Motor neuron (in vitro differentiated cells): ENCODE measurements around the gene BTLA. TPM values are rescaled to one million over a fixed set of nuclear protein-coding genes. Genes with fewer than 3 reads are reported as not detected.
"Not testable (repeated sequence)": the region's sequence is repeated elsewhere in the genome, so short reads cannot be mapped to it uniquely, and the experiment has no call there.

Experiments used
- ATAC-seq, 8 experiments: fragments of 200-7000 bp; cut with Tn5 transposase; replicated peaks in 6 of 8; 2 replicates each; pipeline ENCODE4 v1.8.0; 2021; ENCODE audit warnings: mild to moderate bottlenecking in 8 of 8, moderate library complexity in 8 of 8
- H3K27ac ChIP-seq, 2 donors: fragments of 250-450 bp; sonication (Bioruptor Pico); 2 replicates each; pipeline ENCODE4 v1.9.0; 2021; ENCODE audit warnings: antibody characterized with exemption in 2 of 2, mild to moderate bottlenecking in 2 of 2, moderate library complexity in 1 of 2
- H3K4me1 ChIP-seq, 2 donors: fragments of 250-450 bp; sonication (Bioruptor Pico); replicated peaks in 1 of 2; 2 replicates each; pipeline ENCODE4 v1.6.1; 2021; ENCODE audit warnings: antibody characterized with exemption in 2 of 2, mild to moderate bottlenecking in 2 of 2, moderate library complexity in 1 of 2
- H3K4me3 ChIP-seq, 5 donors: fragments of 250-450 bp; sonication (Bioruptor Pico); 2 replicates each; pipeline ENCODE4 v1.9.0; 2021; ENCODE audit warnings: antibody characterized with exemption in 5 of 5, mild to moderate bottlenecking in 5 of 5, moderate library complexity in 4 of 5
- WGBS, 10 experiments: fragments of 450-650 bp; shearing (Covaris generic); methylation state at CpG; one replicate each; pipeline ENCODE4 v1.0.0; 2022; 5-methylcytosine and 5-hydroxymethylcytosine counted together
- in situ Hi-C, 9 experiments: fragments of 400-800 bp; cut with MboI; loops; one replicate each; pipeline ENCODE4 v1.15.0; 2021; ENCODE audit warnings: low sequenced_read_pairs in 9 of 9, low pct_unique_long_range_greater_than_20kb in 2 of 9; ENCODE audit not compliant: unreplicated experiment in 9 of 9
- total RNA-seq, 8 experiments: library from RNA; unstranded; fragments of 300-600 nt; gene quantifications; 2 replicates each; pipeline versions ENCODE4 v1.2.3 to v1.2.4, GENCODE V29; 2022

Gene BTLA
- total RNA-seq, result 10 to 100 TPM in 1 of 8 experiments, 1 to 10 TPM in 2, under 1 TPM in 5; 0.05 to 10.2 (median 0.35) TPM

- Histone ChIP-seq H3K4me3 (no peak within 1 kb of the TSS), H3K4me1 (no peaks in the 10 kb centered on the region), H3K27ac (no peak within 1 kb of the TSS)
- ATAC-seq, result no peak
- in situ Hi-C loops, result no loop called here
- 39 to 95% (median 86%) methylated on average over 3 to 12 of the region's 12 CpGs for WGBS, 10 experiments
Measured at GRCh38 chr3:112498914-112499711, at the start of gene BTLA. Gene BTLA, minus strand, starts transcription at chr3:112499472. Its CDS starts 114 bp downstream, at chr3:112499358.

DNA sequence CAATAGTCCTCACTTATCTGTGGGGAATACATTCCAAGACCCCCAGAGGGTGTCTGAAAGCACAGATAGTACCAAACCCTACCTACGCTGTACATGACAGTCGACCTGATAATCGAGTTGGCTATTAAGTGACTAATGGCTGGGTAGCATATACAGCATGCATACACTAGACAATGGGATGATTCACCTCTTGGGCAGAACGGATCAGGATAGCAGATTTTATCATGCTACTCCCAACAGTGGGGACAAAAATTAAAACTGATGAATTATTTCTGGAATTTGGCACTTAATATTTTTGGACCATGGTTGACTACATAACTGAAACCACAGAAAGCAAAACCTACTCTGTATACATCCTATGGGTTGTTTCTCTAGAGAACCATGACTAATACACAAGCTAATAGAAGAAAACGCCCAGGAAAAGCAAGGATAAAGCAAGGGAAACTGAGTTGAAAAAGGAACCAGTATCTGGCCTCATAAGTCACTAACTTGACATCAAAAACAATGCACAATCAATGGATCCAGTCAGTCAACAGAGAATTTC lies 47.0 kb upstream of the BTLA start:
- in situ Hi-C loops, result loop anchor here in 2 of 9 experiments (25.0 kb wide), 2 partner anchors 259 to 434 kb away; partner anchors contain the start of gene SLC9C1 (in 1 of the 2)
- no peak overlapping the region for H3K4me3 ChIP-seq
- WGBS, 10 experiments, result 54 to 98% (median 82%) methylated on average over 1 to 5 of the region's 5 CpGs; no CpG with 5 or more reads in 1 of the 10 experiments
- H3K4me1 ChIP-seq, result no peaks in the 10 kb centered on the region
- ATAC-seq, result no peak
- H3K27ac ChIP-seq, result no peak overlapping the region

DNA sequence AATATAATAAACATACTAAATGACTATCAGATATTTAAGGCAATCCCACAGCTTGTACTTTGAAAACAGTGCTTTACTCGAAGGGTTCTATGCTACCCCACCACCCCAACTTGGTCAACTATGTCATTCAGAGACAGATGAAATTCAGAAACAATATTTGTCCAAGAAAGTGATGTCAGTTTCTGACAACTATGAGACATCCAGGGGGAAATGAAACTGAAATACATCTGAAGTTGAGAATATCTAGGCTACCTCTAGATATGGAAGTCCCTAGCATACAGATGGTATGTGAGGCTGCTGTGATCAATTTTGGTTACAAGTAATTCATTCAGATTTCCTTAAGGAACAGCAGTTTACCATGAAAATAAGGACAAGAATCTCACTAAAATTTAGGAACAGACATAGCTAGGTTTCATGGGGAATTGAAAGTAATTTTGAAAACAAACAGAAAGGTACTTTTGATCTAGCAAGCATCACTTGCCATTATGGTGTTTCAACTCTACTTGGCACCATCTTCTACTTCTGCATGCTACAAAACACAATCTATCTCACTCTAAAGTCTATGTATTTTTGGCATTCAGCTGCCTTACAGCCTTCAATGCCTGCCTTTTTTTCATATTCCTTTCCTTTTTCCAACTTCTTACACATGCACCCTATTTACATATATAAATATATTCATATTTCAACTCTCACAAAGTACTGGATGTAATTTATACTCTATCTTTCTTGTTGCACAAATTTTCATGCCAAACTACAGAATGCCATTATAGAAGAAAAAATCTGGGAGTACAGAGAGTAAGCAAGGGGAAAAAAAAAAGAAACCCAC lies 40.8 kb upstream of the BTLA start:
- peak in 2 of 8 experiments; percentile 67 to 76 for ATAC-seq
- in situ Hi-C loops, result loop anchor here in 2 of 9 experiments (25.0 kb wide), 2 partner anchors 253 to 428 kb away; partner anchors contain the start of gene SLC9C1 (in 1 of the 2)
- Histone ChIP-seq H3K27ac (no peak overlapping the region), H3K4me1 (no peaks in the 10 kb centered on the region), H3K4me3 (no peak overlapping the region)
- WGBS, 10 experiments, result 100% methylated on average over 1 of the region's 1 CpG; no CpG with 5 or more reads in 3 of the 10 experiments

DNA sequence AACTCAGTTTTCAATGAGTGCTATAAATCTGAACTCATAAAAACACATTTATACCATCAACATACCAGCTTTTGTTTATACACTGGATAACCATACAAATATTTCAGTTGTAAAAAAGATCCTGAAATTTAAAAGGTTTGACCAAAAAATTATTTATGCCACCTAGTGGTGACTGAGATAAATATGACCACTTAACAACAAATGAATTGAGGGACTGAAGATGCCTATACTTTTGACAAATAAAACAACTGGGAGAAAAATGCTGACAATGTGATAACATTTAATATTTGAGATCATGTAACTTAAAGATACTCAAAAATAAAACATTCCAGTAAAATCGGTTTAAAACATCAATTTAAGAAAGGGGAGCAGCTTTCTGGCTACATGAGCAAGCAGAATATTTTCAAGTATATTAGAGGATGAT lies 32.1 kb upstream of the BTLA start:
- H3K27ac ChIP-seq, result no peak overlapping the region
- WGBS, 10 experiments, result 0 to 8% (median 0%) methylated on average over 1 of the region's 1 CpG; no CpG with 5 or more reads in 2 of the 10 experiments
- no peak overlapping the region for H3K4me3 ChIP-seq
- ATAC-seq, result no peak
- H3K4me1 ChIP-seq, result no peaks in the 10 kb centered on the region
- in situ Hi-C loops, result loop anchor here in 2 of 9 experiments (25.0 kb wide), 2 partner anchors 244 to 419 kb away; partner anchors contain the start of gene SLC9C1 (in 1 of the 2)

- Histone ChIP-seq H3K4me1 (no peaks in the 10 kb centered on the region), H3K27ac (no peak overlapping the region), H3K4me3 (no peak overlapping the region)
- WGBS, 10 experiments, result 75 to 100% (median 90%) methylated on average over 1 to 3 of the region's 3 CpGs; no CpG with 5 or more reads in 1 of the 10 experiments
- in situ Hi-C loops, result loop anchor here in 2 of 9 experiments (25.0 kb wide), 2 partner anchors 243 to 418 kb away; partner anchors contain the start of gene SLC9C1 (in 1 of the 2)
- no peak for ATAC-seq
Measured at GRCh38 chr3:112530573-112530972, 31.3 kb upstream of the BTLA start.

- H3K4me3 ChIP-seq, H3K4me1 ChIP-seq, ATAC-seq, H3K27ac ChIP-seq: not testable (repeated sequence)
- 85 to 100% (median 96%) methylated on average over 1 to 6 of the region's 6 CpGs; no CpG with 5 or more reads in 1 of the 10 experiments for whole genome bisulfite sequencing, 10 experiments
- in situ Hi-C loops, result loop anchor here in 5 of 9 experiments (10.0 to 25.0 kb wide), 5 partner anchors 187 to 412 kb away; partner anchors contain the start of genes GCSAM (in 3 of the 5), CD200 (in 1 of the 5) and SLC9C1 (in 1 of the 5)
Measured at GRCh38 chr3:112524127-112524526, 24.9 kb upstream of the BTLA start.

DNA sequence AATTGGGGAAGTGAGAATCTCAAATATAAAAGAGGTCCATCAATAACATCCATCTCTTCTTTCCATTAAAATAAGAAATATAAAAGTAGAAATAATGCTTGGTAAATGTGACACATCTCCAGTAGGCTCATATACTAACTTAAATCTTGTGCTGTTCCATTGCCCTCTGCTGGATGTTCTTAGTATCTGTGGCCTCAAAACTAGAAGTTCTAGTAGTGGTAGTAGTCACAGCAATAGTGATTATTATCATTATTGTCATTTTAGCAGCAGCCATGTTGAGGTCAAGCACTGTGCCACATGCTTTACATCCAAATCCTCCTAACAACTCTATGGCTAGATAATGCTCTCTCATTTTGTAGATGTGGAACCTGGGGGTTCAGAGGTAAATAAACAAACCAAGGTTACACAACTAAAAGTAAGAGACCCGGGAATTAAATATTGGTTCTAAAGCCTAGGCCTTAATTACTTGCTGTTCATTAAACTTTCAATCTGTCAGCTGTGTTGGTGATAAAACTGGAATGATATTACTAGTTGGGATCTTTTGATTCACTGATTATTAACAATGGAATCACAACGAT lies 20.2 kb upstream of the BTLA start:
- peak in 6 of 8 experiments; percentile 50 to 92 (median 80) for ATAC-seq
- 0 to 100% (median 75%) methylated on average over 1 to 2 of the region's 2 CpGs; no CpG with 5 or more reads in 1 of the 10 experiments for WGBS, 10 experiments

GRCh38 chr3:112518970-112519369 lies 19.7 kb upstream of the BTLA start:
- in situ Hi-C loops, result loop anchor here in 5 of 9 experiments (10.0 to 25.0 kb wide), 5 partner anchors 182 to 407 kb away; partner anchors contain the start of genes GCSAM (in 3 of the 5), CD200 (in 1 of the 5) and SLC9C1 (in 1 of the 5)
- H3K4me3 ChIP-seq, H3K4me1 ChIP-seq, ATAC-seq, H3K27ac ChIP-seq: not testable (repeated sequence)
- 35 to 83% (median 58%) methylated on average over 1 to 3 of the region's 3 CpGs; no CpG with 5 or more reads in 2 of the 10 experiments for WGBS, 10 experiments

More for the DNA sequence above, 20.2 kb upstream of the BTLA start:
- Histone ChIP-seq H3K4me1 (no peaks in the 10 kb centered on the region), H3K4me3 (no peak overlapping the region), H3K27ac (no peak overlapping the region)
- in situ Hi-C loops, result loop anchor here in 5 of 9 experiments (10.0 to 25.0 kb wide), 5 partner anchors 182 to 407 kb away; partner anchors contain the start of genes GCSAM (in 3 of the 5), CD200 (in 1 of the 5) and SLC9C1 (in 1 of the 5)

DNA sequence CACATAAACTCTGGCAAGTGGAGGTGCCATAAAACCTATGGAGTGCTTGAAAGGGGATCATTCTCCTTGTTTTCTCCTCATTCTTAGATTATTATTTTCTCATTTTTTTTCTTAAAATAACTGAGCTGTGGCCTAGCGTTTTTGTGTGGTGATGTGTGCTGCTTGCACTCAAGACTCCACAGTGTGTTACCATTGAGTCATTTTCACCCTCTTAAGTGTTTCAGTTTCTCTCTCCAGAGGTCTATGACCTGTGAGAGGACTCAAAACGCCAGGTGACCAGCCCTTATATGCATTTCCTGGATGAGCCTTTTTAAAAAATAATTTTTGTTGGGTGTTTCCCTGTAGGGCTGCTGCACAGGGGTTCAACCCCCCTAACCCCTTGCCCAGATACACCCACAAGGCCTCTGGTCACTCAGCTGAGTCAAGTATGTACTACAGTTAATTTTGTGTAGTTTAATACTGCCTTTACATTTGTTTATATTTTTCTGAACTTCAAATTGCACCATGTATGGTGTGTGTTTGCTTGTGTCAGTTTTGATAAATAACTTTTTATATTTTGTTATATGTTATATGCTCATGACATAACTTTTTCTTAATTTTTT lies 15.4 kb upstream of the BTLA start:
- ATAC-seq, result no peak
- 40 to 86% (median 56%) methylated on average over 1 to 2 of the region's 2 CpGs; no CpG with 5 or more reads in 3 of the 10 experiments for whole genome bisulfite sequencing, 10 experiments
- Histone ChIP-seq H3K27ac (no peak overlapping the region), H3K4me1 (no peaks in the 10 kb centered on the region), H3K4me3 (no peak overlapping the region)
- in situ Hi-C loops, result loop anchor here in 5 of 9 experiments (10.0 to 25.0 kb wide), 5 partner anchors 177 to 402 kb away; partner anchors contain the start of genes GCSAM (in 3 of the 5), CD200 (in 1 of the 5) and SLC9C1 (in 1 of the 5)

DNA sequence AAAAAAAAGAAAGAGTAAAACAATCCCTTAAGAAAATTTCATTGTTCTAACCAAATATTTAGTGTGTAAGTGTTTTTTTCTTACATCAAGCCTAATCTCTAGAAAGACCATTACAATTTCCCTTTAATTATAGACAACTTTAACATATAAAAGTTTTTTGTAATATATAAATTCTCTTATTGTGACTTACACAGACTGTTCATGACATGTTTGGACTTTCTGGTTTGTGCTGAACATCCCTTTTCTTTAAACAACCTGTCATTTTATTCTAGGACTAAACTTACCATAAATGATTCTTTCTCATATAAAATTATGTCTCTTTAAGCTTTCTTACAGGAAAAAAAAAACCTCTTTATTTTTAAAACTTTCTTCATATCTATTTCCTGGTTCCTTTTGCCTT lies 13.0 kb upstream of the BTLA start:
- no peak for ATAC-seq
- Histone ChIP-seq H3K4me3 (no peak overlapping the region), H3K27ac (no peak overlapping the region), H3K4me1 (no peaks in the 10 kb centered on the region)
- in situ Hi-C loops, result loop anchor here in 5 of 9 experiments (10.0 to 25.0 kb wide), 5 partner anchors 175 to 400 kb away; partner anchors contain the start of genes GCSAM (in 3 of the 5), CD200 (in 1 of the 5) and SLC9C1 (in 1 of the 5)

GRCh38 chr3:112508860-112509259 lies 9.6 kb upstream of the BTLA start:
- in situ Hi-C loops, result loop anchor here in 5 of 9 experiments (25.0 kb wide), 4 partner anchors 172 to 397 kb away; partner anchors contain the start of genes GCSAM (in 3 of the 5), CD200 (in 1 of the 5) and SLC9C1 (in 1 of the 5)
- H3K27ac ChIP-seq, result no peak overlapping the region
- H3K4me1 ChIP-seq, result no peaks in the 10 kb centered on the region
- ATAC-seq, result no peak
- H3K4me3 ChIP-seq, result no peak overlapping the region
